Sigmoid colon (tissue), 7 donors: ENCODE data around the gene GATA2. TPM values are rescaled to one million over a fixed set of nuclear protein-coding genes. Genes with fewer than 3 reads are reported as not detected.

Experiments used
- DNase-seq: peaks from one replicate; pipeline ENCODE4 v3.0.0-alpha.2; 2019
- H3K27ac ChIP-seq, 4 donors: fragments of 200-600 bp; sonication (generic); one replicate each; pipeline ENCODE4 v1.5.1; 2016 to 2019; ENCODE audit warnings: mild to moderate bottlenecking in 1 of 4
- H3K27me3 ChIP-seq, 3 donors: fragments of 200-600 bp; sonication (generic); one replicate each; pipeline ENCODE4 v1.5.1; 2019; ENCODE audit warnings: mild to moderate bottlenecking in 1 of 3
- H3K36me3 ChIP-seq, 4 donors: fragments of 200-600 bp; sonication (generic); one replicate each; pipeline ENCODE4 v1.5.1; 2016 to 2019
- H3K4me1 ChIP-seq, 4 donors: fragments of 200-600 bp; sonication (generic); one replicate each; pipeline ENCODE4 v1.5.1; 2017 to 2019
- H3K4me3 ChIP-seq, 4 donors: fragments of 200-600 bp; sonication (generic); one replicate each; pipeline ENCODE4 v1.5.1; 2017 to 2019; ENCODE audit warnings: mild to moderate bottlenecking in 2 of 4, moderate library complexity in 1 of 4
- H3K9me3 ChIP-seq, 4 donors: fragments of 200-600 bp in 3 of 4; sonication (generic) in 3 of 4; one replicate each; pipeline versions ENCODE4 v1.5.1 to v1.6.1; 2013 to 2019
- EP300 ChIP-seq, 4 donors: sonication (generic); formaldehyde crosslinking; IDR thresholded peaks; one replicate each; pipeline ENCODE4 v1.6.1; 2017; ENCODE audit warnings: antibody characterized with exemption in 4 of 4
- POLR2A ChIP-seq, 2 donors: fragments of 450-650 bp; IDR thresholded peaks; one replicate each; pipeline ENCODE4 v1.6.1; 2016; ENCODE audit warnings: antibody characterized with exemption in 2 of 2, mild to moderate bottlenecking in 2 of 2, moderate library complexity in 2 of 2
- POLR2AphosphoS5 ChIP-seq, 4 donors: sonication (generic); formaldehyde crosslinking; IDR thresholded peaks; one replicate each; pipeline ENCODE4 v1.6.1; 2017; ENCODE audit warnings: antibody characterized with exemption in 4 of 4
- WGBS, 2 donors: extraction: QIAGEN DNeasy Blood & Tissue Kit; methylation state at CpG; one replicate each; pipeline ENCODE4 v1.1.7; 2013; 5-methylcytosine and 5-hydroxymethylcytosine counted together
- intact Hi-C: fragments of 100-400 bp; cut with DNase I; formaldehyde crosslinking; loops from one replicate; pipeline ENCODE4 v1.15.1; 2023
- polyA plus RNA-seq, 3 donors: library from polyadenylated mRNA; stranded (reverse); fragments of 200-250 nt; gene quantifications; one replicate each; pipeline ENCODE4 v1.2.3, GENCODE V29; 2013
- total RNA-seq, 4 donors: library from RNA; depleted of rRNA; stranded (reverse); fragments of >200 nt; gene quantifications; one replicate each; pipeline ENCODE4 v1.1.0, GENCODE V29; 2016
- TF ChIP-seq, protein P1 (sequence below), 4 experiments: fragments of 450-650 bp in 3 of 4; fragments of 200-600 bp in 1 of 4; IDR thresholded peaks; one replicate each; pipeline ENCODE4 v1.5.1; 2016 to 2019; ENCODE audit warnings: antibody characterized with exemption in 4 of 4, mild to moderate bottlenecking in 3 of 4, moderate library complexity in 2 of 4
- donor health status: healthy with polysubstance abuse.
- donor health status: Bipolar disorder and iron deficiency.
- donor health status: healthy.

Gene GATA2
- total and polyA plus RNA-seq, 7 donors, result 0.46 to 6.6 (median 3.5) TPM

DNA sequence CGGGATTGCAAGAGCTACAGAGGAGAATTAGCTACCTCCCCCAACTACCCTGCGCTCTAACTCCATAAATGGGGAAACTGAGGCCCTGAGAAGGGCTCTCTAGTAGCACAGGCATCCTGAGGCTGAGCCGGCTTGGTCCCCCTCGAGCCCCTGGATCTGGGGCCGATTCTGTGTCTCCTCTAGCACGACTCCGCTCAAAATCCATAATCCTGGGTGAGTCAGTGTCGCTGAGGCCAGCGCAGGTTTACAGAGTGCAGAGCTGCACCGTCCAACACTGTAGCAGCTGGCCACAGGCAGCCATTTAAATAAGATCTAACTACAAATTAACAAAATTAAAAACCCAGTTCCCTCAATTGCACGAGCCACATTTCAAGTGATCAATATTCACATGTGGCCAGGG is 10.8 kb downstream of the GATA2 start:
- no peak overlapping the region for H3K4me3 ChIP-seq
- intact Hi-C loops, result no loop called here
- TF ChIP-seq POLR2A (IDR thresholded peaks at IDR 0.05), result no peak
- no peak for TF ChIP-seq EP300 (IDR thresholded peaks at IDR 0.05)
- TF ChIP-seq, protein P1, sequence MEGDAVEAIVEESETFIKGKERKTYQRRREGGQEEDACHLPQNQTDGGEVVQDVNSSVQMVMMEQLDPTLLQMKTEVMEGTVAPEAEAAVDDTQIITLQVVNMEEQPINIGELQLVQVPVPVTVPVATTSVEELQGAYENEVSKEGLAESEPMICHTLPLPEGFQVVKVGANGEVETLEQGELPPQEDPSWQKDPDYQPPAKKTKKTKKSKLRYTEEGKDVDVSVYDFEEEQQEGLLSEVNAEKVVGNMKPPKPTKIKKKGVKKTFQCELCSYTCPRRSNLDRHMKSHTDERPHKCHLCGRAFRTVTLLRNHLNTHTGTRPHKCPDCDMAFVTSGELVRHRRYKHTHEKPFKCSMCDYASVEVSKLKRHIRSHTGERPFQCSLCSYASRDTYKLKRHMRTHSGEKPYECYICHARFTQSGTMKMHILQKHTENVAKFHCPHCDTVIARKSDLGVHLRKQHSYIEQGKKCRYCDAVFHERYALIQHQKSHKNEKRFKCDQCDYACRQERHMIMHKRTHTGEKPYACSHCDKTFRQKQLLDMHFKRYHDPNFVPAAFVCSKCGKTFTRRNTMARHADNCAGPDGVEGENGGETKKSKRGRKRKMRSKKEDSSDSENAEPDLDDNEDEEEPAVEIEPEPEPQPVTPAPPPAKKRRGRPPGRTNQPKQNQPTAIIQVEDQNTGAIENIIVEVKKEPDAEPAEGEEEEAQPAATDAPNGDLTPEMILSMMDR (IDR thresholded peaks at IDR 0.05), result no peak
- TF ChIP-seq POLR2AphosphoS5 (IDR thresholded peaks at IDR 0.05), result no peak
- no peaks in the 10 kb centered on the region for H3K36me3 ChIP-seq
- DNase-seq, result no peak
- peak overlapping the region in 1 of 4 donors; percentile 17 for H3K27ac ChIP-seq
- WGBS, 2 donors, result 35 to 61% methylated on average over 11 of the region's 11 CpGs
- H3K9me3 ChIP-seq, result no peaks in the 10 kb centered on the region
- peaks cover 51 to 100% (median 90%) of the 10 kb centered on the region in 3 donors for H3K27me3 ChIP-seq
- peaks cover 0 to 29% (median 19%) of the 10 kb centered on the region in 4 donors for H3K4me1 ChIP-seq

DNA sequence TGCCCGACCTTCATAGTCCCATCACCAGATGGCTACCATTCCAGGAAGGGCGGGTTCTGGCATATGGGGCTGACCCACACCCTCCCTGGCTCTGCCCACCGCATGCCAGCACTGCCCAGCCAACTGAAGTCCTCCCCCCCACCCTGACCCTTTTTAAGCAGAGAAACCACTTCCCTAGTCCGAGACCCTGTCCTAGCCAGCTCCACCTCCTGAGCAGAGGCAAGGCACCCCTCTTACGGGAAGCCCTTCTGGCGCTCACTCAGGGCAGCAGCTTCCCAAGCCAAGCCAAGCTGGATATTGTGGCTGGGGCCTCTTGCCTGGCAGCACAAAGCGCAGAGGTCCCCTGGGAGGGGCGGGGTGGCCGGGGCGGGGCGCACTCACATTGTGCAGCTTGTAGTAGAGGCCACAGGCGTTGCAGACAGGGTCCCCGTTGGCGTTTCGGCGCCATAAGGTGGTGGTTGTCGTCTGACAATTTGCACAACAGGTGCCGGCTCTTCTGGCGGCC is 11.5 kb downstream of the GATA2 start:
- DNase-seq, result no peak
- intact Hi-C loops, result no loop called here
- Histone ChIP-seq H3K9me3 (no peaks in the 10 kb centered on the region), H3K27ac (no peak overlapping the region), H3K27me3 (peaks cover 47 to 95% (median 87%) of the 10 kb centered on the region in 3 donors), H3K4me1 (peaks cover 0 to 22% (median 12%) of the 10 kb centered on the region in 4 donors), H3K36me3 (no peaks in the 10 kb centered on the region), H3K4me3 (no peak overlapping the region)
- WGBS, 2 donors, result 23 to 50% methylated on average over 19 of the region's 19 CpGs
- TF ChIP-seq POLR2AphosphoS5 (IDR thresholded peaks at IDR 0.05) (no peak), EP300 (IDR thresholded peaks at IDR 0.05) (no peak), POLR2A (IDR thresholded peaks at IDR 0.05) (no peak)
- TF ChIP-seq, protein P1 (IDR thresholded peaks at IDR 0.05), result no peak

DNA sequence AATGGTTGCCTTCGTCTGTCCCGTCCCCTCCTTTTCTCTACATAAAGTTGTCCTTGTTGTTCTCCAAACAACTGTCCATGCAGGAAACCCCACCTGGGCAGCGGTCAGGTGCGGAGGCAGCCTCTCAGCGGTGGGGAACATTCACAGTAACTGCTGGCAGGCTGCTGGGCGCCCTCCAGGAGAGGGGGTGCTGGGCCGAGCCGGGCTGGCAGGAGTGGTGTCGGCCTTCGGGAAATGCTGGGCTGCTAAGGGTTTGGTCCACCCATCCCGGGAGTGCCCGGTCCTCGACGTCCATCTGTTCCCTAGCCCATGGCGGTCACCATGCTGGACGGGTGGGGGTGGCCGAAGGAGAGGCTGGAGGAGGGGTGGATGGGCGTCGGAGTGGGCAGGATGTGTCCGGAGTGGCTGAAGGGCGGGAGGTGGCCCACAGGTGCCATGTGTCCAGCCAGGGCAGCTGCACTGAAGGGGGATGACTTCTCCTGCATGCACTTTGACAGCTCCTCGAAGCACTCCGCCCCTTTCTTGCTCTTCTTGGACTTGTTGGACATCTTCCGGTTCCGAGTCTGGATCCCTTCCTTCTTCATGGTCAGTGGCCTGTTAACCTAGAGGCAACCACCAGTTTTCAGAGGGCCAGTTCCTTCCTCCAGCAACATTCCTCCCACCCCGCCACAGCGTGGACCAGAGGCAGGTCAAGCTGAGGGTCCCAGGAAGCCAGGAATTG is 12.1 kb downstream of the GATA2 start:
- peaks cover 0 to 16% (median 11%) of the 10 kb centered on the region in 4 donors for H3K4me1 ChIP-seq
- H3K4me3 ChIP-seq, result no peak overlapping the region
- peaks cover 40 to 88% (median 80%) of the 10 kb centered on the region in 3 donors for H3K27me3 ChIP-seq
- 72 to 82% methylated on average over 27 of the region's 27 CpGs for WGBS, 2 donors
- TF ChIP-seq EP300 (IDR thresholded peaks at IDR 0.05) (no peak), POLR2AphosphoS5 (IDR thresholded peaks at IDR 0.05) (no peak), POLR2A (IDR thresholded peaks at IDR 0.05) (no peak)
- TF ChIP-seq, protein P1 (IDR thresholded peaks at IDR 0.05), result no peak
- intact Hi-C loops, result no loop called here
- H3K9me3 ChIP-seq, result no peaks in the 10 kb centered on the region
- H3K27ac ChIP-seq, result peak overlapping the region in 1 of 4 donors; percentile 3
- DNase-seq, result no peak
- H3K36me3 ChIP-seq, result no peaks in the 10 kb centered on the region

DNA sequence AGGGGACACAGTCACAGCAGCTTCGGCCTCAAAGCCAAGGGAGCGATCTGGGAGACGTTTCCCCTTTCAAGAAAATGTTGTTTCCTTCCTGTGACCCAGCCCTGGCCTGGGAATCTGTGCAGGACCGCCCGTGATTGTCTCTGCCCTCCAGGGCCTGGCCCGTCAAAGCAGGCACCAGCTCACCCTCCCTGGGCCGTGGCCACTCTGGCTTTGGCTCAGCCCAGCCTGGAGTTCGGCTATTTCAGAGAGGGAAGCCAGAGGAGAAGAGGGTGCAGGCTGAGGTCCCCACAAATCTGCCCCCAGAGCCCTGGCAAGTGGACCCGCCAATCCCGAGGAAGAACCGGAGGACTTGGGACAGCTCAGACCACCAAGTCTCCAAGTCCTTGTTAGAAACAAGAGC is 12.7 kb downstream of the GATA2 start:
- H3K36me3 ChIP-seq, result no peaks in the 10 kb centered on the region
- H3K27me3 ChIP-seq, result peaks cover 34 to 82% (median 74%) of the 10 kb centered on the region in 3 donors
- H3K4me1 ChIP-seq, result peaks cover 0 to 16% (median 11%) of the 10 kb centered on the region in 4 donors
- H3K9me3 ChIP-seq, result no peaks in the 10 kb centered on the region
- intact Hi-C loops, result no loop called here
- 64 to 73% methylated on average over 11 of the region's 11 CpGs for WGBS, 2 donors
- no peak overlapping the region for H3K4me3 ChIP-seq
- no peak for DNase-seq
- TF ChIP-seq EP300 (IDR thresholded peaks at IDR 0.05) (no peak), POLR2A (IDR thresholded peaks at IDR 0.05) (no peak), POLR2AphosphoS5 (IDR thresholded peaks at IDR 0.05) (no peak)
- TF ChIP-seq, protein P1 (IDR thresholded peaks at IDR 0.05), result no peak
- peak overlapping the region in 1 of 4 donors; percentile 3 for H3K27ac ChIP-seq
